NCI-H1436 treated with DMSO at 0.1 percent for 48 hours (cell line): ENCODE results near the gene NINL.
A peak's percentile ranks its signal among the peaks of the same experiment; 100 is the strongest.

Source experiments
- DNase-seq: peaks from one replicate; lab custom pipeline; 2025; lab: John Stamatoyannopoulos, UW

Gene NINL

GRCh38 chr20:25407311-25408169 lies 177.8 kb downstream of the NINL start, which contains the start of gene GINS1:
GINS1 (plus strand) TSS chr20:25407673; CDS start chr20:25407821, 148 bp downstream.
- DNase-seq: peak; percentile 42
